Ureter (tissue), 1 donor: ENCODE measurements around the gene PDCL2. TPM values are rescaled to one million over a fixed set of nuclear protein-coding genes. Genes with fewer than 3 reads are reported as not detected.
A peak's percentile ranks its signal among the peaks of the same experiment; 100 is the strongest.
"Not testable (repeated sequence)": the region's sequence is repeated elsewhere in the genome, so short reads cannot be mapped to it uniquely, and the experiment has no call there.

Experiments used
- DNase-seq: peaks from one replicate; pipeline ENCODE4 v3.0.0-alpha.2; 2020; ENCODE audit warnings: low spot score
- total RNA-seq: library from RNA; stranded (reverse); gene quantifications from one replicate; pipeline ENCODE4 v1.2.4, GENCODE V29; 2023
- donor health status: DM: yes; HTN: yes; CAD: no.

The PDCL2 gene, protein sequence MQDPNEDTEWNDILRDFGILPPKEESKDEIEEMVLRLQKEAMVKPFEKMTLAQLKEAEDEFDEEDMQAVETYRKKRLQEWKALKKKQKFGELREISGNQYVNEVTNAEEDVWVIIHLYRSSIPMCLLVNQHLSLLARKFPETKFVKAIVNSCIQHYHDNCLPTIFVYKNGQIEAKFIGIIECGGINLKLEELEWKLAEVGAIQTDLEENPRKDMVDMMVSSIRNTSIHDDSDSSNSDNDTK
- not detected for total RNA-seq

DNA sequence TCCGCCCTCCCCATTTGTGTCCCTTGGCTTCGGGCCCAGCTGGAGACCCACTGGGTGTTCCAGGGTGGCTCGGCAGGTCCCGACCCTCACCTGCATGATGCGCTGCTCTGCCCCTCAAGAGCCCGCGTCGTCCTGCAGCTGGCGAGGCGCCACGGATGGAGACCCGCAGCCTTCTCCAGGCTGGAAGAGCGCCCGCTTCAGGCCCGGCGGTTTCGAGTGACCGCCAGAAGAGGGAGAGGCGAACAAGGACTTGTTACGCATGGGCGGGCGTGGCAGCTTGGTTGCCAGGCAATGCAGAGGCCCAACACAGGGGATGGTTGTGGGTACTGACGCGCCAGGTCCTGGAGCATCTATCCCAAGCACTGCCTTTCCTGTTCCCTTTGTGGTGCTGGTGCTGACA is at the start of gene PDCL2:
Gene PDCL2, minus strand, starts transcription at position 232 of the 400 bp plus-strand sequence. Its CDS starts 136 bp downstream, at position 96.
- DNase-seq: no peak

DNA sequence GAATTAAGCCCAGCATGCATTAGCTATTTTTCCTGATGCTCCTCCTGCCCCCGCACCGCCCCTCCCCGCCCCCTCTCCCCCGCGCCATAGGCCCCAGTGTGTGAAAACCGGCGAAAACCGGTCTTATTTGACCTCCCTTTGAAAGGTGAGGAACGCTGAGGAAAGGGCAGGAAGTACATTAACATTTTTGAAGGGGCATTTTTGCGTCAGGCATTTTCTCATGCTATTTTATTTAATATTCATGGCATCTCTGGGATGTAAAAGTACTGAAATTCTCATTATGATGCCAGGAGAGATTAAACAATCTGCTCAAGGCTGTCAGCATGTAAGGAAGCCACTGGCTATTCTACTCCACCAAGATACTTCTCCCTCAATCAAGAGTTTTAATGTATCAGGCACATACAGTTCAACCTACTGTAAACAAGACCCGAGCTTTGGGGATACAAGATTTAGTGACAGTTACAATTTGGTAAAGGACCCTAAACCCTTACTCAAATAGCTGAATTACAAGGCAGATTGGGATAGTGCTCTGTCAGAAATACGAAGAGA is 45.3 kb upstream of the PDCL2 start:
- no peak for DNase-seq

DNA sequence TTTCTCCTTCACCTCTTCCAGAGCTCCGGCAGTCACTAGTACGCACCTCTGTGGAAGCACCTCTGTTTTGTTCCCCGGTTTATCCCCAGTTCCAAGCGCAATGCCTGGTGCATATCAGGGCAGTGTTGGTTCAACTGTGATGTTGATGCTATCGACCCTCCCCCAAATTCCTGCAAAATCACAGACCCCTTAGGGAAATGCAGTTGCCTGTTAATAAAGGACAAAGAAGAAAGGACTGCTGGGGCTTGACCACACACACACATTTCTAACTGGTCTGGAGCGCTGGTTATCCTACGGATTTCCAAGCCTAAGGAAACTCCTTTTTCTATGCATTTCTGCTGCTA is 44.6 kb upstream of the PDCL2 start:
- no peak for DNase-seq

DNA sequence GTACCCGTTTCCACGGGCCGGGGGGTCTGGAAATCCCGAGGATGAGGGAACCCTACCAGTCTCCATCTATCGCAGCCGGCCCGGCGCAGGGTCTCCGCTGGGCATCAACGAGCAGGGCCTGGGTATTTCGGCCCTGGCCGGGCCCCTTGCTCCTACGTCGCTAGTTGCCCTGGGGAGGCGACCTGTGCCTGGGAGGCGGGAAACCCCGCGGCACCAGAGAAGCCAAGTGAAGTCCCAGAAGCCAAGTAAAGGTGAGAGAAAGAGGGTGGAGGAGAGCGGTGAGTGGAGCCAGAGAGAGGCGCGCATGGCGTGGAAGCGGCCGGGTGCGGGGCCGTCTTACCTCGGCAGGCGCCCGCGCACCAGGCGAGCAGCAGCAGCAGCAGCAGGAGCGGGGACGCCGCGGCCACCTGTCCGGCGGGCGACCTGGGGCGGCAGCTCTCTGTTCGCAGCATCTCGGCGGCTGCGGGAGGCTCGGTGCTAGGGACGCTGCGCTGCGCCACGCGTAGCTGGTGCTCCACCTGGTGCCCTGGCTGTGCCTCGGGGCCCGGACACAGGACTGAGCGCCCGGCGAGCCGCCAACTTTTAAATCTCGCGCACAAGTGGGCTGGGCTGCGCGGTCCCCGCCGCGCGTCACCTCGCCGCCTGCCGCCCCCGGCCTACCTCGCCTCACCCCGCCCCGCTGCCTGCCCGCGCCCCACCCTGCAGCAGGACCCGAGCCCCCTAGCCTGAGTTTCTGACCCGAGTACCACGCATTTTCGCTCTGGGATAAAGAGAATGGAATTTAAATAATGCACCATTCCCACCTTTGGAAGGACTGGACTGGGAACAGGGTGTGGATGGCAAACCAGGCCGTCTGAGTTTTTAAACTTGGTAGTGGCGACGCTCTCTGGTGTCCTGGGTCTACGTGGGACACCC is 44.0 kb upstream of the PDCL2 start, which contains the start of gene NMU:
Gene NMU, minus strand, starts transcription at position 558 of the 915 bp plus-strand sequence. Its CDS starts 106 bp downstream, at position 452.
- no peak for DNase-seq

DNA sequence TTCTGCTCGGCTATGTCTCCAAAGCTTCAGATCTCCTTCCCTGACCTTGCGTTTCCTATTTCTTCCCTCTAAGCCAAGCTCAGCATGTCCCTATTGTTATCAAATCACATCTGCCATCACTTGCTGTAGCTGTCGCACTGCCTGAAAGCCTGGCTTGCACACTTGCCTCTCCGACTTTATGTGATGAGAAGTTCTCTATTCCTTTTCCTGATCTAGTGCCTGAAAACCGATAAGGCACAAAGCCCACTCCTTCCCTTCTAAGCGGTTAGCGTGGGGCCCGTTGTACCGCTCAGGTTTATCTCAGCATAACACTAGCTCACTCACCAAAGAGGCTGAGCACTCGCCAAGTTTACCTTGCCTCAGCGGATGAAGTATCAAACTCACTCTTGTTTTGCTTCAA is 43.2 kb upstream of the PDCL2 start:
- DNase-seq: no peak

DNA sequence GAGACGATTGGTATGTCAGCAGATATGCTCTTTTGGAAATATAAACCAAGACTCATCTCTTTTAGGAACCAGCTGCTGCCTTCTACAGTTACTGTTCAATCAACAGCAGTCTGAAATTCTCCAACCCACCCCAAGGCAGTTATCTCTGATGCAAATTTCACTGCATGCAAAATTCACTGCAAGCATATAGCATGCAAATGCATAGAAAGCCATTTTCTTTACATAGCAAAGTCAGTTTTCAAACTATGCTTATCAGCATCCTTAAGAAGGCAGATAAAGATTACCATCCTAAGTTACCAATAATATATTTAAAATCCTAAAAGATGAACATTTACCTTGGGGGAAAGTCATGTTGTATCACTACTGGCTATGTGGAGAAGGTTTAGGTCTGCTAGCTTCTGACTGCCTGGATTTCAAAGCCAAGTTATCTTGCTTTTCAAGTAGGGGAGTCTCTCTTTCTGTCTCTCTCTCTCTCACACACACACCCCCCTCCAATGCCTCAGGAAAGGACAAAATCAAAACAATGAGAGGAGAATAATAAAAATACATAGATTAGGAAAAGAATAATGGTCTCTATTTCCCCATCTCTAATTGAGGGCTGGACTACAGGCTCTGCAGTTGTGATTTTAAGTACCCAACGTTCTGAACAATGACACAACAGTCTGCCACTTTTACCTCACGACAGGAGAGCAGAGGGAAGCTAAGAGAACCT is 42.5 kb upstream of the PDCL2 start:
- no peak for DNase-seq

DNA sequence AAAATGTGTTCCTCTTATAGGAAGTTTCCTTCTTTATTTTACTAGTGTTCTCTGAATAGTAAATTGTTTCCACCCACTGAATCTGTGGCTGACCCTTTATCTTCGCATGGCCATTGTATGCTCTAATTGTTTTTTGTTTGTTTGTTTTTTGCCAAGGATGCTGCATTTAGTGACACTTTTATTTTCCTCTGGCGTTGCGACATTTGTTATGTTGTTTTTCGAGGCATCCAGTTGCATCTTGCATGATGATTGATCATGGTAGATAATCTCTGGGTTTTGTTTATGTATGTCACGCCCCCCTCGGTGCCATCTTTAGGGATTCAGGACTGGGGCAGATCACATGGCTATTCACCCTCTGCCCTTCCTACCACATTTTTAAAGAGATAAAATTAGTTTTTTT is 41.9 kb upstream of the PDCL2 start:
- DNase-seq: no peak

DNA sequence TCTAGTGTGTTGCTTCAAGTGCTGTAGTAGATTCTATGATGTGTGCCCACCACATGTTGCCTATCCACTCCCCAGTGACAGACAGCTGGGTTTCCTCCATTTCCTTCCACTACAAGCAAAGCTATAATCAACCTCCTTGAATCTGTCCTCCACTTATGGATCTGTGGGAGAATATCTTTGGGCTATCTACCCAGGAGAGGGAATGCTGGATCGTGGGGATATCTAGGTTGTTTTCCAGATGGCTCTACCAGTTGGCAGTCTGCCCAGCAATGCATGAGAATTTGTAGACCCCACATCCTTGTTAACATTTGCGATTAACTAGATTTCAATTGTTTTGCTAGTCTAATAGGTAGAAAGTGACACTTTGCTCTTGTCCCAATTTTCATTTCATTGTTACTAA is 33.8 kb upstream of the PDCL2 start:
- no peak for DNase-seq

DNA sequence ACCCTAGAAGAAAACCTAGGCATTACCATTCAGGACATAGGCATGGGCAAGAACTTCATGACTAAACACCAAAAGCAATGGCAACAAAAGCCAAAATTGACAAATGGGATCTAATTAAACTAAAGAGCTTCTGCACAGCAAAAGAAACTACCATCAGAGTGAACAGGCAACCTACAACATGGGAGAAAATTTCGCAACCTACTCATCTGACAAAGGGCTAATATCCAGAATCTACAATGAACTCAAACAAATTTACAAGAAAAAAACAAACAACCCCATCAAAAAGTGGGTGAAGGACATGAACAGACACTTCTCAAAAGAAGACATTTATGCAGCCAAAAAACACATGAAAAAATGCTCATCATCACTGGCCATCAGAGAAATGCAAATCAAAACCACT is 32.0 kb upstream of the PDCL2 start:
- not testable (repeated sequence) for DNase-seq

DNA sequence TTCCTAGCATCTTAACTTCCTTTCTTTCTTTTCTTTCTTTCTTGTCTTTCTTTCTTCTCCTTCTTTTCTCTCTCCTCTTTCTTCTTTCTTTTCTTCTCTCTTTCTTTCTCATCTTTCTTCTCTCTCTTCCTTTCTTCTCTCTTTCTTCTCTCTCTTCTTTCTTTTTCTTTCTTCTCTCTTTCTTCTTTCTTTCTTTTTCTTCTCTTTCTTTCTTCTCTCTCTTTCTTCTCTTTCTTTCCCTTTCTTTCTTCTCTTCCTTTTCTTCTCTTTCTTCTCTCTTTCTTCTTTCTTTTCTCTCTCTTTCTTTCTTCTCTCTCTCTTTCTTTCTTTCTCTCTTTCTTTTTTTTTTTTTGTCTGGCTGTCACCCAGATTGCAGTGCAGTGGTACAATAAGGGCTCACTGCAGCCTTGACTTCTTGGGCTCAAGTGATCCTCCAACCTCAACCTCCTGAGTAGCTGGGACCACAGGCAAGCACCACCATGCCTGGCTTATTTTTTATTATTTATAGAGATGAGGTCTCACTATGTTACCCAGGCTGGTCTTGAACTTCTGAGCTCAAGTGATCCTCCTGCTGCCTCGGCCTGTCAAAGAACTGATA is 26.6 kb upstream of the PDCL2 start:
- no peak for DNase-seq

DNA sequence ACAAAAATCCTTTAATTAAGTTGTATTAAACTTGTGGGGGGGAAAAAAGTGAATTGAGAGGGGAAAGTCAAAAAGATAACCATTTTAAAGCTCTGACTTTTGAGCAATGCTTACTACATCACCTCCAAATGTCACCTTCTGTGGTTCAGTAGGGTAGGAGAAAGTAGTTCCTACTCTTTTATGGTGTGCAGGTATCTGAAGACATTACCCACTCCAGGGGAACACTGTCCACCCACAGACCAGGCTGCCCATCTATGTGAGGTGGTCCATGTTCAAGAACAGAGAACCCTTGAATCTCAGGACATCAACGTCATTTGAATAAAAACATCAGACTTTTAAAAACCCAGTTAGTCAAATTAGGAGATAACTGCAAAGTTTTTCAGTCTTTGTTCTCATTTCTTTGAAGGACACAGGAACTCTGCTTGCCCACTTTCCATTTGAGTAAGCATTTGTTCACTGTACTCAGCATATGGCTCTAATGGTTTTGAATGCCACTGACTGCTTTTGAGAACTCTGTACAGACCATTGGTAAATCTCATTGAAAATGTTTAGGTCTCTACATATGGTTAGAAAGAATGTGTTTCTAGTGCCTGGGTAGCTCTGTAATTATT is 25.6 kb upstream of the PDCL2 start:
- DNase-seq: no peak

DNA sequence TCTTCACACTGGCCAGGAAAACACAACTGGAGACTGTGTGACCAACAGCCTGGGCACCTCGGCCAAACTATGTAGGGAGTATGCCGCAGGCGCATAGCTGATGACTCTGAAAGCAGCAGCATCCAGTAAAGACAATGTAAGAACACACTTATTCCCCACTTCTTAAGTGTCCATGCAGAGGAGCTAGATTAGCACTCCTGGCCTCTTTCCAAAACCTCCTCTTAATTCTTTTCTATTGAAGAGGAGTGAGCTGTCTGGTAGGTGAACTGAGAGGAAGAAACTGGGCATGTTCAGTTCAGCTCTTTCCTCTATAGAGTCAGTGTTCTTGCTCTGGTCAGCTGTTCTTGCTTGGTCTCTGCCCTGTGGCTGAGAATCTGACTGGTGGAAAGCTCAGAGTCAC is 23.0 kb upstream of the PDCL2 start:
- no peak for DNase-seq

DNA sequence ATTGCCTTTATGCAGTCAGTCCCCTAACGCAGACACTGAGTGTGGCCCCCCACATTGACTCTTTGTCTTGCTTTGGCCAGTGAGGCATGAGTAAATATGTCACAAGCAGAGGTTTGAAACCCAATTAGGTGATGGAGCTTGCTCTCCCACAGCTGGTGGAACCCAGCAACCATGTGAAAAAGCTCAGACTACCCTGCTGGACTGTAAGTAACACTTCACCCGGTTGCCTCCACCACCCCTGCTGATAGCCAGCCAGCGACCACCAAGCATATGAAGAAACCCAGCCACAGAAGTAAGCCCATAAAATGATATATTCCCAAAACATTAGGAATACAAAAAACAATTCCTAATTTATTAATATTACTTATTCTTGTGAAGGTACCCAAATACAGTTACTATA is 21.6 kb upstream of the PDCL2 start:
- no peak for DNase-seq

DNA sequence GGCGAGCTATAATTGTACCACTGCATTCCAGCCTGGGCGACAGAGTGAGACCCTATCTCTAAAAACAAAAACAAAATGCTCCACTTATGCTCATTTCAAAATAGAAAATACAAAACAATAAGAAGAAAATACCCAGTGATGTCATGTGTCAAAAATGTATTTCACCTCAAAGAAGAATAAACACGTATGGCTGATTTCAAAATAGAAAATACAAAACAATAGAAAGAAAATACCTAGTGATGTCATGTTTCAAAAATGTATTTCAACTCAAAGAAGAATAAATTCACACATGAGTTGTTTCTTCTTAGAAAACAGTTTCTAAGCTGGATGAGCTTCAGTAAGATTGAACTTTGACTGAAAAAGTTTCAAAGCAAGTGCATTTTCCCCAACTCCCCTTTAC is 20.3 kb upstream of the PDCL2 start:
- no peak for DNase-seq

DNA sequence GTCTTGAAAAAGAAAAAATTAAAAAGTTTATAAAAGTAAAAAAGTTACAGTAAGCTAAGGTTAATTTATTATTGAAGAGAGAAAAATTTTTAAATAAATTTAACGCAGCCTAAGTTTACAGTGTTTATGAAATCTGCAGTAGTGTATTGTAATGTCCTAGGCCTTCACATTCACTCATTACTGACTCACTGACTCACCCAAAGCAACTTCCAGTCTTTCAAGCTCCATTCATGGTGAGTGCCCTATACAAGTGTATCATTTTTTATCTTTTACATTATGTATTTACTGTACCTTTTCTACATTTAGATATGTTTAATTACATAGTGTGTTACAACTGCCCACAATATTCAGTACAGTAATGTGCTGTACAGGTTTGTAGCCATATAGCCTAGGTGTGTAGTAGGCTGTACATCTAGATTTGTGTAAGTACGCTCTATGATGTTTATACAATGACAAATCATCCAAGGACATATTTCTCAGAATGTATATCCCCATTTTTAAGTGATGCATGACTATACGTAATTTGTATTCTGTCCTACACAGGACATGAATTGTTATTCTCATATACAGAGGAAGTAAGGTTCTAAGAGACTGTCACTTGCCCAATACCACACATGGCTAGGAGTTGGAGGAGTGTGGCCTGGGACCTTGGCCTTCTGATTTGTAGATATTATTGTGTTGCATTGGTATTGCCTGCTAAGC is 19.5 kb upstream of the PDCL2 start:
- DNase-seq: no peak

DNA sequence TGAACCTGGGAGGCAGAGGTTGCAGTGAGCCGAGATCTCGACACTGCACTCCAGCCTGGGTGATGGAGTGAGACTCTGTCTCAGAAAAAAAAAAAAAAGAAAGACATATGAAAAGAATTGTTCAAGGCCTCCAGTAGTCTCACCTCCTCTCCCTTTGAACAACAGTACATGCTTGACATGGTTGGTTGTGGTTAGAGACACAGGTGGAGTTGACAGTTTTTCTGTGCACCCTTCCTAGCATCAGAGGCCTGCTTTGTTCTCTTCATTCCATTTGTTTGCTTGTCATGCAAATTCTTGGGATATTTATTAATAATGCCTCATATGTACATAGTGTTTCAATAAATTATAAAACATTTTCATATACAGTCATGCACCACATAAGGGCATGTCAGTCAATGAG is 18.3 kb upstream of the PDCL2 start:
- no peak for DNase-seq

DNA sequence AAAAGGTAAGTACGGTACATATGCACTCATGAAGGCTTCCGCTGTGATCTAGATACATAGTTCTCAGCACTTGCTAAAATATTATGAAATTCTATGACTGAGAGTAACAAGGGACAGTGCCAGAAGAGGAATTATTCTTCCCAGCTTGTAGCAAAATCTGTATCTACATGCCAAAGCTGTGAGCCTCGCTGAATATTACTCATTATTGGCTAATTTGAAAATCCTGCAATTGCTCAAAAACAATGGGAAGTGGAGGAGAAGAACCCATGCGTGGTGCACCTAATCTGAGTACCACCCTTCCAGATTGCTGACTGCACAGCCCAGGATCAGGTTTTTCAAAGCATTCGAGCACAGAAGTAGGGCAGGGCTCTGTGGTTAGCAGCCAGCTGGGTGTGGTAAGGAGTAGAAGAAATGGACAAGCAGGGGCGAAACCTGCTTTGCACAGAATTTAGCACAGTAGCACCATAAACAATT is 17.4 kb upstream of the PDCL2 start:
- DNase-seq: peak; percentile 46

DNA sequence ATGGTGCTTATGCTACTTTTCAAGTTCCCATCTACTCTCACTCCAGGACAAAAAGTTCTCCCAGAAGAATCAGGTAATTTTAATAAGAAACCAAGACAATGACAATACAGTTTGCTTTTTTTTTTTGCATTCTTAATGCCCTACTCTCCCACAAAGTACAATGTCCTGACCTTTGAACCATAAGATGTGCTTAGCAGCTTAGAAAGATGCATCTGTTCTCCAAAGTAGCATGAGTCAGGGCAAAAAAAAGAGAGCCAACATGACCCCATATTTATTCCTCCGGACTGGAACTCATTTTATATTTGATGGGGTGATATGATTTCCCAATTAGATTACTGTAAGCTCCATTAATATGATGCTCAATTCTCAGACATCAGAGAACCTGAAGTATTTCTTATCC is 16.5 kb upstream of the PDCL2 start:
- DNase-seq: no peak

DNA sequence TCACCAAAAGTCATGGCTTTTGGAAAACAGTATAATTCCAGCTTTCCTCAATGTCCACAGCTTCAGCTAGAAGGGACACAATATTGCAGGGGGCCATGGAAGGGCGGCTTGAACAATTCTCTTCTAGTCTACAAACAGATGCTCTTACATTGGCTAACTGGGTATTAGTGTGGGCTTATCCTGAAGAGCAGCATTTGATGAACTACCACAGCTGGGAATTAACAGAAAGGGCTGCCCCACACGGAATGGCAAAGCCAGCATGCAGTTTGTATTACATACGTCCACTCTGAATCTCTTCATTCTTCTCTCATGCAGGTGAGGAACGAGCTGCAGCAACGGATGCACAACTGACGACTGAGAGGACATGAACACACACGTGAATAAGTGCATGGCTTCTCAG is 13.0 kb upstream of the PDCL2 start:
- no peak for DNase-seq

DNA sequence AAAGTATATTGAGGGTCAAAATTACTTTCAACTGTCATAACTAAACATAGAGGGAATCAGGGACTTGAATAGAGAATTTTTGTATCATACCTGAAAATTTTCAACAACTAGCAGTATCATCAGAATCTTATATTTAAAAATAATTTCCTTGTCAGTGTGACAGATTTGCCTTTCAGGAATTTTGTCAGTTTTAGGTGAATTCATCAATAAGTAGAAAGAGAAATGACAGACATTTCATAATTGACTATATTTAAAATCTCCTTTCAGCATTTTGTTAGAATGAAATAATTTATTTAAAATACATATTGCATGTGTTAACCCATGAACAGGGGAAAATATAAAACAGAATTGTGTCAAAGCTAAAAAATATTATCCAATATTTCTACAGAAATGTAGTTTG is 8.6 kb upstream of the PDCL2 start:
- DNase-seq: no peak

DNA sequence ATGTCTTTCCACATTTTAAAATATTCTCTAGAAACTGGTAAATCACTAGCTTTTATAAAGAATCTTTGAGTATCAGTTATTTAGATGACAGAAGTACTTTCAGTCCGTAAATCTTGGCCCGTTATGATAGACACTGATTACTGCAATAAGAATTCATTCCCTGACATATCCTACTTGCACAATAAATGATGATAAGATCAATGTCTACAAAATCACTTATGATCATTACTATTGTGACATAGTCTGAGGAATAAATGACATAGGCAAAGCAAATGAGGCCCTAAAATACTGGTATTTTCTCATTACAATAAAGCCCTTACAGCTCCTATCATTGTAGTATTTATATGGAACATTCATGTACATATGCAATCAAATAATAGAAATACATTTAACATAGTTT is 6.6 kb upstream of the PDCL2 start:
- no peak for DNase-seq
